Lung (tissue), 16 donors: Measurements from ENCODE around the gene OR8D2. TPM values are rescaled to one million over a fixed set of nuclear protein-coding genes. Genes with fewer than 3 reads are reported as not detected.

Experiments
- ATAC-seq: fragments of 200-7000 bp; cut with Tn5 transposase; one replicate; pipeline ENCODE4 v1.9.1; 2020; ENCODE audit warnings: moderate number of reproducible peaks; ENCODE audit not compliant: insufficient read depth, low FRiP score
- DNase-seq, 3 donors: peaks; one replicate each; pipeline ENCODE4 v3.0.0-alpha.2; 2013 to 2017
- H3K27ac ChIP-seq, 2 donors: one replicate each; pipeline ENCODE4 v1.5.1; 2013; ENCODE audit warnings: mild to moderate bottlenecking in 2 of 2, moderate library complexity in 2 of 2, control low read depth in 1 of 2, inconsistent platforms in 1 of 2, low read depth in 1 of 2, low read length in 1 of 2
- H3K27me3 ChIP-seq, 3 donors: one replicate each; pipeline ENCODE4 v1.5.1; 2013; ENCODE audit warnings: low read length in 2 of 3; ENCODE audit not compliant: control insufficient read depth in 3 of 3, insufficient read depth in 3 of 3
- H3K36me3 ChIP-seq, 4 donors: one replicate each; pipeline ENCODE4 v1.5.1; 2013; ENCODE audit warnings: low read length in 4 of 4, mild to moderate bottlenecking in 1 of 4, moderate library complexity in 1 of 4; ENCODE audit not compliant: control insufficient read depth in 4 of 4, insufficient read depth in 4 of 4
- H3K4me1 ChIP-seq, 5 donors: one replicate each; pipeline ENCODE4 v1.5.1; 2013; ENCODE audit warnings: low read length in 5 of 5, mild to moderate bottlenecking in 2 of 5, moderate library complexity in 1 of 5; ENCODE audit not compliant: control insufficient read depth in 5 of 5, insufficient read depth in 5 of 5
- H3K4me3 ChIP-seq: one replicate; pipeline ENCODE4 v1.5.1; 2013; ENCODE audit warnings: mild to moderate bottlenecking, control low read depth, moderate library complexity
- H3K9ac ChIP-seq, 2 donors: one replicate each; pipeline ENCODE4 v1.5.1; 2013; ENCODE audit warnings: low read length in 2 of 2, control low read depth in 1 of 2; ENCODE audit not compliant: insufficient read depth in 1 of 2
- H3K9me3 ChIP-seq, 4 donors: one replicate each; pipeline ENCODE4 v1.5.1; 2013; ENCODE audit warnings: low read length in 3 of 4, mild to moderate bottlenecking in 1 of 4, moderate library complexity in 1 of 4; ENCODE audit not compliant: control insufficient read depth in 4 of 4, insufficient read depth in 3 of 4
- WGBS, 2 donors: extraction: QIAGEN DNeasy Blood & Tissue Kit; methylation state at CpG; one replicate each; pipeline ENCODE4 v1.1.7; 2013; 5-methylcytosine and 5-hydroxymethylcytosine counted together
- long read RNA-seq, 5 donors: transcript quantifications; one replicate each; lab custom pipeline, GENCODE V29; 2026
- polyA plus RNA-seq, 2 donors: library from polyadenylated mRNA; stranded (reverse); fragments of 200-250 nt; gene quantifications; one replicate each; pipeline ENCODE4 v1.2.1, GENCODE V29; 2013
- total RNA-seq, 2 donors: library from RNA; depleted of rRNA in 1 of 2; stranded (reverse); fragments of >200 nt in 1 of 2; gene quantifications; one replicate each; pipeline ENCODE4 v1.2.1, GENCODE V29; 2014 to 2021
- TF ChIP-seq, protein P1 (sequence below): IDR thresholded peaks from 2 replicates; pipeline ENCODE4 v1.5.1; 2012; ENCODE audit warnings: mild to moderate bottlenecking; ENCODE audit errors: control extremely low read depth, extremely low read depth
- donor health status: control.
- donor health status: control.
- donor health status: Bipolar disorder and iron deficiency.
- donor health status: healthy.
- donor health status: DM: yes; HTN: yes; CAD: no.

OR8D2 gene, protein sequence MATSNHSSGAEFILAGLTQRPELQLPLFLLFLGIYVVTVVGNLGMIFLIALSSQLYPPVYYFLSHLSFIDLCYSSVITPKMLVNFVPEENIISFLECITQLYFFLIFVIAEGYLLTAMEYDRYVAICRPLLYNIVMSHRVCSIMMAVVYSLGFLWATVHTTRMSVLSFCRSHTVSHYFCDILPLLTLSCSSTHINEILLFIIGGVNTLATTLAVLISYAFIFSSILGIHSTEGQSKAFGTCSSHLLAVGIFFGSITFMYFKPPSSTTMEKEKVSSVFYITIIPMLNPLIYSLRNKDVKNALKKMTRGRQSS
- not detected for total RNA-seq
- polyA plus RNA-seq: not detected
- long read RNA-seq, donor 1: 0 reads
- long read RNA-seq, donor 2: 0 reads
- long read RNA-seq, donor 3: 0 reads
- long read RNA-seq, donor 4: 0 reads
- long read RNA-seq, donor 5: 0 reads

- TF ChIP-seq, protein P1, sequence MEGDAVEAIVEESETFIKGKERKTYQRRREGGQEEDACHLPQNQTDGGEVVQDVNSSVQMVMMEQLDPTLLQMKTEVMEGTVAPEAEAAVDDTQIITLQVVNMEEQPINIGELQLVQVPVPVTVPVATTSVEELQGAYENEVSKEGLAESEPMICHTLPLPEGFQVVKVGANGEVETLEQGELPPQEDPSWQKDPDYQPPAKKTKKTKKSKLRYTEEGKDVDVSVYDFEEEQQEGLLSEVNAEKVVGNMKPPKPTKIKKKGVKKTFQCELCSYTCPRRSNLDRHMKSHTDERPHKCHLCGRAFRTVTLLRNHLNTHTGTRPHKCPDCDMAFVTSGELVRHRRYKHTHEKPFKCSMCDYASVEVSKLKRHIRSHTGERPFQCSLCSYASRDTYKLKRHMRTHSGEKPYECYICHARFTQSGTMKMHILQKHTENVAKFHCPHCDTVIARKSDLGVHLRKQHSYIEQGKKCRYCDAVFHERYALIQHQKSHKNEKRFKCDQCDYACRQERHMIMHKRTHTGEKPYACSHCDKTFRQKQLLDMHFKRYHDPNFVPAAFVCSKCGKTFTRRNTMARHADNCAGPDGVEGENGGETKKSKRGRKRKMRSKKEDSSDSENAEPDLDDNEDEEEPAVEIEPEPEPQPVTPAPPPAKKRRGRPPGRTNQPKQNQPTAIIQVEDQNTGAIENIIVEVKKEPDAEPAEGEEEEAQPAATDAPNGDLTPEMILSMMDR: no peak
- Histone ChIP-seq H3K27me3 (peaks cover 0 to 2% (median 0%) of the 10 kb centered on the region in 3 donors), H3K9ac (no peak within 1 kb of the TSS), H3K9me3 (peaks cover 0 to 4% (median under 1%) of the 10 kb centered on the region in 4 donors), H3K36me3 (no peaks in the 10 kb centered on the region), H3K4me3 (no peak within 1 kb of the TSS), H3K4me1 (no peaks in the 10 kb centered on the region), H3K27ac (no peak within 1 kb of the TSS)
- no peak for DNase-seq
- no peak for ATAC-seq
- 77 to 86% methylated on average over 1 of the region's 1 CpG for WGBS, 2 donors
Measured at GRCh38 chr11:124320097-124320496, at the start of gene OR8D2. TSS of gene OR8D2 (minus strand) at chr11:124320197. CDS start at chr11:124320197, 0 bp downstream.

GRCh38 chr11:124359566-124359965, 39.6 kb upstream of the OR8D2 start:
- H3K4me1 ChIP-seq: no peaks in the 10 kb centered on the region
- 34 to 35% methylated on average over 2 of the region's 2 CpGs for WGBS, 2 donors
- H3K27me3 ChIP-seq: no peaks in the 10 kb centered on the region
- H3K9me3 ChIP-seq: peaks cover 0 to 2% (median 0%) of the 10 kb centered on the region in 4 donors
- no peak overlapping the region for H3K9ac ChIP-seq
- DNase-seq: no peak
- H3K27ac ChIP-seq: no peak overlapping the region
- TF ChIP-seq, protein P1: no peak
- H3K36me3 ChIP-seq: no peaks in the 10 kb centered on the region
- H3K4me3 ChIP-seq: no peak overlapping the region
- no peak for ATAC-seq

GRCh38 chr11:124346311-124346955, 26.4 kb upstream of the OR8D2 start:
- no peak overlapping the region for H3K4me3 ChIP-seq
- H3K9me3 ChIP-seq: peaks cover 0 to 2% (median 0%) of the 10 kb centered on the region in 4 donors
- TF ChIP-seq, protein P1: no peak
- no peaks in the 10 kb centered on the region for H3K36me3 ChIP-seq
- no peaks in the 10 kb centered on the region for H3K4me1 ChIP-seq
- no peak overlapping the region for H3K9ac ChIP-seq
- ATAC-seq (no peak), DNase-seq (no peak)
- WGBS, 2 donors: 41 to 56% methylated on average over 3 of the region's 3 CpGs
- H3K27me3 ChIP-seq: no peaks in the 10 kb centered on the region
- no peak overlapping the region for H3K27ac ChIP-seq
